HCT116 (cell line): ENCODE data around the gene KRTAP5-5. TPM values are rescaled to one million over a fixed set of nuclear protein-coding genes. Genes with fewer than 3 reads are reported as not detected.

Experiments
- ATAC-seq: fragments of 200-7000 bp; cut with Tn5 transposase; 2 replicates; pipeline ENCODE4 v1.9.1; 2020; ENCODE audit warnings: mild to moderate bottlenecking, moderate library complexity
- BruUV-seq: library from RNA; stranded (reverse); fragments of 400-500 nt; replicated peaks from 2 replicates; lab custom pipeline; 2021; lab: Mats Ljungman, UMichigan
- CTCF ChIA-PET: fragments of 300-600 bp; sonication (Branson Sonifier 250); formaldehyde crosslinking; loops from one replicate; lab custom pipeline; 2021; ENCODE audit warnings: antibody characterized with exemption; lab: Charles Lee
- POLR2A ChIA-PET: fragments of 300-600, 350-600 bp; sonication (Branson Sonifier 250); formaldehyde crosslinking; loops from one replicate; lab custom pipeline; 2021; ENCODE audit warnings: antibody characterized with exemption; lab: Charles Lee
- RAD21 ChIA-PET, 2 experiments: fragments of 300-600 bp; sonication (Branson Sonifier 250); formaldehyde crosslinking; loops; one replicate each; lab custom pipeline; 2023; ENCODE audit warnings: low total read pairs in 2 of 2; ENCODE audit not compliant: uncharacterized antibody in 2 of 2, unreplicated experiment in 2 of 2, low non-redundant PET in 1 of 2; lab: Charles Lee
- DNase-seq: peaks from one replicate; pipeline ENCODE4 v3.0.0-alpha.2; 2010; ENCODE audit warnings: low read depth, low spot score
- H2AFZ ChIP-seq: fragments of 200-600 bp; shearing (Covaris generic), sonication (generic); 2 replicates; pipeline ENCODE4 v1.6.1; 2017; ENCODE audit warnings: low read depth, mixed run types, mixed read lengths, antibody characterized with exemption, low read length; ENCODE audit not compliant: poor library complexity, severe bottlenecking
- H3K27ac ChIP-seq: 2 replicates; pipeline ENCODE4 v1.5.1; 2012; ENCODE audit warnings: low read depth, low read length
- H3K27me3 ChIP-seq: fragments of 200-600 bp; sonication (generic); 2 replicates; pipeline ENCODE4 v1.6.1; 2016; ENCODE audit warnings: mixed run types, low read length, mixed read lengths; ENCODE audit not compliant: insufficient read depth
- H3K36me3 ChIP-seq, 2 experiments: fragments of 200-500 bp in 1 of 2; fragments of 200-600 bp in 1 of 2; sonication (Bioruptor generic) in 1 of 2; sonication (generic) in 1 of 2; 2 replicates each; pipeline versions ENCODE4 v1.5.1 to v1.6.1; 2014 to 2016; ENCODE audit warnings: low read length in 2 of 2, inconsistent platforms in 1 of 2, mixed read lengths in 1 of 2, mixed run types in 1 of 2; ENCODE audit not compliant: insufficient read depth in 2 of 2, control insufficient read depth in 1 of 2
- H3K4me1 ChIP-seq, 2 experiments: fragments of 200-600 bp in 1 of 2; sonication (generic) in 1 of 2; 2 replicates each; pipeline versions ENCODE4 v1.5.1 to v1.6.1; 2012 to 2017; ENCODE audit warnings: low read length in 2 of 2, inconsistent platforms in 1 of 2, mild to moderate bottlenecking in 1 of 2, mixed read lengths in 1 of 2, mixed run types in 1 of 2, moderate library complexity in 1 of 2; ENCODE audit not compliant: insufficient read depth in 2 of 2, control insufficient read depth in 1 of 2
- H3K4me2 ChIP-seq: fragments of 200-600 bp; sonication (generic); 2 replicates; pipeline ENCODE4 v1.6.1; 2017; ENCODE audit warnings: mixed run types, low read length, mixed read lengths
- H3K4me3 ChIP-seq, 2 experiments: fragments of 200-600 bp in 1 of 2; sonication (generic) in 1 of 2; replicated peaks in 1 of 2; 2 replicates each; pipeline ENCODE4 v1.5.1; 2011 to 2016; ENCODE audit warnings: low read length in 2 of 2, control low read depth in 1 of 2, low read depth in 1 of 2, mild to moderate bottlenecking in 1 of 2, mixed read lengths in 1 of 2, mixed run types in 1 of 2
- H3K79me2 ChIP-seq: fragments of 200-600 bp; sonication (generic); 2 replicates; pipeline ENCODE4 v1.6.1; 2017; ENCODE audit warnings: mild to moderate bottlenecking, mixed run types, low read length, moderate library complexity, mixed read lengths; ENCODE audit not compliant: insufficient read depth
- H3K9ac ChIP-seq: fragments of 200-600 bp; sonication (generic); 2 replicates; pipeline ENCODE4 v1.6.1; 2016; ENCODE audit warnings: low read length, mixed read lengths
- H3K9me2 ChIP-seq: fragments of 200-600 bp; sonication (generic), shearing (Covaris generic); 2 replicates; pipeline ENCODE4 v1.6.1; 2017; ENCODE audit warnings: mixed run types, mild to moderate bottlenecking, moderate library complexity; ENCODE audit not compliant: insufficient read depth
- H3K9me3 ChIP-seq, 2 experiments: fragments of 200-500 bp in 1 of 2; fragments of 200-600 bp in 1 of 2; sonication (Bioruptor generic) in 1 of 2; sonication (generic) in 1 of 2; 2 replicates each; pipeline ENCODE4 v1.6.1; 2014 to 2017; ENCODE audit warnings: low read length in 2 of 2, mixed read lengths in 2 of 2, inconsistent platforms in 1 of 2, low read depth in 1 of 2, mild to moderate bottlenecking in 1 of 2, mixed run types in 1 of 2, moderate library complexity in 1 of 2; ENCODE audit not compliant: control insufficient read depth in 1 of 2, insufficient read depth in 1 of 2
- H4K20me1 ChIP-seq: fragments of 200-600 bp; sonication (generic), shearing (Covaris generic); 2 replicates; pipeline ENCODE4 v1.6.1; 2017; ENCODE audit warnings: mixed run types, mild to moderate bottlenecking, moderate library complexity; ENCODE audit not compliant: insufficient read depth
- ATF3 ChIP-seq: IDR thresholded peaks from 2 replicates; pipeline ENCODE4 v1.6.1; 2012
- CBX3 ChIP-seq: IDR thresholded peaks from 2 replicates; pipeline ENCODE4 v1.6.1; 2012; ENCODE audit warnings: low read depth
- CEBPB ChIP-seq: IDR thresholded peaks from 2 replicates; pipeline ENCODE4 v1.6.1; 2012; ENCODE audit warnings: low read depth
- ELF1 ChIP-seq: IDR thresholded peaks from 2 replicates; pipeline ENCODE4 v1.6.1; 2012; ENCODE audit warnings: low read depth, borderline replicate concordance
- EZH2 ChIP-seq: fragments of 200-600 bp; sonication (generic); IDR thresholded peaks from 2 replicates; pipeline ENCODE4 v1.6.1; 2017; ENCODE audit warnings: antibody characterized with exemption, mixed run types
- EZH2phosphoT487 ChIP-seq: fragments of 200-600 bp; IDR thresholded peaks from 2 replicates; pipeline ENCODE4 v1.6.1; 2018; ENCODE audit warnings: antibody characterized with exemption, borderline replicate concordance
- JUND ChIP-seq: IDR thresholded peaks from 2 replicates; pipeline ENCODE4 v1.6.1; 2012
- POLR2A ChIP-seq: IDR thresholded peaks from 2 replicates; pipeline ENCODE4 v1.7.0; 2011; ENCODE audit warnings: borderline replicate concordance; ENCODE audit not compliant: insufficient read depth, insufficient read length; ENCODE audit errors: extremely low read depth
- POLR2AphosphoS5 ChIP-seq: IDR thresholded peaks from 2 replicates; pipeline ENCODE4 v1.6.1; 2011; ENCODE audit warnings: mild to moderate bottlenecking, low read depth, low read length, moderate library complexity
- RAD21 ChIP-seq: IDR thresholded peaks from 2 replicates; pipeline ENCODE4 v1.6.1; 2012; ENCODE audit warnings: low read depth, mild to moderate bottlenecking
- SP1 ChIP-seq: IDR thresholded peaks from 2 replicates; pipeline ENCODE4 v1.6.1; 2012; ENCODE audit warnings: low read depth
- SRF ChIP-seq: IDR thresholded peaks from 2 replicates; pipeline ENCODE4 v1.6.1; 2012; ENCODE audit warnings: low read depth
- YY1 ChIP-seq: IDR thresholded peaks from 2 replicates; pipeline ENCODE4 v1.6.1; 2011; ENCODE audit warnings: low read length, low read depth, moderate library complexity, mild to moderate bottlenecking; ENCODE audit not compliant: insufficient replicate concordance; ENCODE audit errors: extremely low read depth
- ZFX ChIP-seq: fragments of 450-650 bp; IDR thresholded peaks from 2 replicates; pipeline ENCODE4 v1.6.1; 2017
- ZNF274 ChIP-seq: fragments of 200-500 bp; sonication (Bioruptor generic); IDR thresholded peaks from 2 replicates; pipeline ENCODE4 v1.6.1; 2014; ENCODE audit warnings: mild to moderate bottlenecking, low read depth, low read length, inconsistent platforms
- intact Hi-C: fragments of 100-400 bp; cut with micrococcal nuclease; formaldehyde crosslinking; loops from 2 replicates; pipeline ENCODE4 v1.10.0; 2022
- total RNA-seq: library from RNA; stranded (reverse); gene quantifications from one replicate; pipeline ENCODE4 v1.2.1, GENCODE V29; 2021; ENCODE audit not compliant: unreplicated experiment
- TF ChIP-seq, protein P1 (sequence below): IDR thresholded peaks from 2 replicates; pipeline ENCODE4 v1.6.1; 2011; ENCODE audit warnings: mild to moderate bottlenecking, low read length, moderate library complexity; ENCODE audit not compliant: insufficient replicate concordance; ENCODE audit errors: extremely low read depth

KRTAP5-5 gene
- total RNA-seq, 1 experiment from 2014 or later, result not detected

- Histone ChIP-seq H3K9ac (no peak overlapping the region), H2AFZ (no peak overlapping the region), H3K4me2 (no peak overlapping the region), H3K36me3 (no peaks in the 10 kb centered on the region), H3K4me1 (peaks cover 0 to 9% of the 10 kb centered on the region in 2 experiments; a peak in 1 of 4 replicates), H3K4me3 (no peak overlapping the region), H4K20me1 (no peaks in the 10 kb centered on the region), H3K27ac (no peak overlapping the region), H3K9me2 (no peaks in the 10 kb centered on the region)
- ChIA-PET RAD21 (no interaction called here), CTCF (interaction anchor here (0.8 to 4.8 kb wide), 7 partner anchors 8 to 513 kb away, joined by 3 to 31 read pairs (median 5); no protein-coding TSS in a partner anchor)
- intact Hi-C loops, result no loop called here
- DNase-seq, result no peak
- no TSS peak for BruUV-seq
- TF ChIP-seq ELF1 (no peak), SRF (no peak), ZFX (no peak), ZNF274 (no peak), CEBPB (no peak), POLR2A (no peak), EZH2phosphoT487 (no peak), SP1 (no peak), EZH2 (no peak), RAD21 (no peak), CBX3 (no peak), ATF3 (no peak), JUND (no peak), YY1 (no peak), POLR2AphosphoS5 (no peak)
- TF ChIP-seq, protein P1, sequence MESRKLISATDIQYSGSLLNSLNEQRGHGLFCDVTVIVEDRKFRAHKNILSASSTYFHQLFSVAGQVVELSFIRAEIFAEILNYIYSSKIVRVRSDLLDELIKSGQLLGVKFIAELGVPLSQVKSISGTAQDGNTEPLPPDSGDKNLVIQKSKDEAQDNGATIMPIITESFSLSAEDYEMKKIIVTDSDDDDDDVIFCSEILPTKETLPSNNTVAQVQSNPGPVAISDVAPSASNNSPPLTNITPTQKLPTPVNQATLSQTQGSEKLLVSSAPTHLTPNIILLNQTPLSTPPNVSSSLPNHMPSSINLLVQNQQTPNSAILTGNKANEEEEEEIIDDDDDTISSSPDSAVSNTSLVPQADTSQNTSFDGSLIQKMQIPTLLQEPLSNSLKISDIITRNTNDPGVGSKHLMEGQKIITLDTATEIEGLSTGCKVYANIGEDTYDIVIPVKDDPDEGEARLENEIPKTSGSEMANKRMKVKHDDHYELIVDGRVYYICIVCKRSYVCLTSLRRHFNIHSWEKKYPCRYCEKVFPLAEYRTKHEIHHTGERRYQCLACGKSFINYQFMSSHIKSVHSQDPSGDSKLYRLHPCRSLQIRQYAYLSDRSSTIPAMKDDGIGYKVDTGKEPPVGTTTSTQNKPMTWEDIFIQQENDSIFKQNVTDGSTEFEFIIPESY, result no peak
- TF ChIP-seq, all 23 proteins: peak for 0
- ATAC-seq, result no peak
- POLR2A ChIA-PET, result no interaction called here
- no peaks in the 10 kb centered on the region for H3K27me3 ChIP-seq
- H3K79me2 ChIP-seq, result no peaks in the 10 kb centered on the region
- no peaks in the 10 kb centered on the region for H3K9me3 ChIP-seq
These were observed 9.6 kb downstream of the KRTAP5-5 start for GRCh38 chr11:1639102-1639620.
